PC-9 (cell line): Measurements from ENCODE around the gene FBH1. TPM values are rescaled to one million over a fixed set of nuclear protein-coding genes. Genes with fewer than 3 reads are reported as not detected.
A peak's percentile ranks its signal among the peaks of the same experiment; 100 is the strongest.

Source experiments
- BruUV-seq: library from RNA; stranded (reverse); fragments of 400-500 nt; replicated peaks from 2 replicates; lab custom pipeline; 2021; lab: Mats Ljungman, UMichigan
- CTCF ChIA-PET: fragments of 300-600 bp; sonication (Branson Sonifier 250); formaldehyde crosslinking; loops from one replicate; lab custom pipeline; 2022; ENCODE audit warnings: antibody characterized with exemption; lab: Charles Lee
- POLR2A ChIA-PET: fragments of 300-600 bp; sonication (Branson Sonifier 250); formaldehyde crosslinking; loops from one replicate; lab custom pipeline; 2022; ENCODE audit warnings: antibody characterized with exemption; ENCODE audit not compliant: unreplicated experiment; lab: Charles Lee
- DNase-seq, 2 experiments: peaks; one replicate each; pipeline versions ENCODE4 v3.0.0 to v3.0.0-alpha.2; 2015 to 2022; ENCODE audit warnings: mixed read lengths in 1 of 2
- H2AFZ ChIP-seq: fragments of 200-600 bp; sonication (generic); 2 replicates; pipeline ENCODE4 v1.8.1; 2017; ENCODE audit warnings: antibody characterized with exemption
- H3F3A ChIP-seq: fragments of 200-600 bp; sonication (generic); 2 replicates; pipeline ENCODE4 v1.8.1; 2017; ENCODE audit warnings: antibody characterized with exemption, mild to moderate bottlenecking, low read depth; ENCODE audit not compliant: insufficient read depth
- H3K27ac ChIP-seq: fragments of 200-600 bp; sonication (generic); 2 replicates; pipeline ENCODE4 v1.6.1; 2016; ENCODE audit warnings: mixed run types
- H3K27me3 ChIP-seq: fragments of 200-600 bp; sonication (generic); 2 replicates; pipeline ENCODE4 v1.6.1; 2016; ENCODE audit warnings: low read depth, mixed run types; ENCODE audit not compliant: insufficient read depth
- H3K36me3 ChIP-seq: fragments of 200-600 bp; sonication (generic); 2 replicates; pipeline ENCODE4 v1.6.1; 2016; ENCODE audit warnings: low read depth, mixed run types
- H3K4me1 ChIP-seq: fragments of 200-600 bp; sonication (generic); replicated peaks from 2 replicates; pipeline ENCODE4 v1.6.1; 2016; ENCODE audit warnings: mixed run types; ENCODE audit not compliant: insufficient read depth
- H3K4me2 ChIP-seq: fragments of 200-600 bp; sonication (generic); 2 replicates; pipeline ENCODE4 v1.6.1; 2017; ENCODE audit warnings: mixed run types
- H3K4me3 ChIP-seq: fragments of 200-600 bp; sonication (generic); 2 replicates; pipeline ENCODE4 v1.6.1; 2016; ENCODE audit warnings: mixed run types
- H3K79me2 ChIP-seq: fragments of 200-600 bp; sonication (generic); 2 replicates; pipeline ENCODE4 v1.6.1; 2017; ENCODE audit warnings: low read depth, mixed run types
- H3K9me2 ChIP-seq: fragments of 200-600 bp; sonication (generic); 2 replicates; pipeline ENCODE4 v1.8.1; 2017; ENCODE audit warnings: mild to moderate bottlenecking; ENCODE audit not compliant: insufficient read depth
- H3K9me3 ChIP-seq: fragments of 200-600 bp; sonication (generic); 2 replicates; pipeline ENCODE4 v1.8.1; 2016; ENCODE audit warnings: low read depth; ENCODE audit not compliant: insufficient read depth
- H4K20me1 ChIP-seq: fragments of 200-600 bp; sonication (generic); 2 replicates; pipeline ENCODE4 v1.8.1; 2017; ENCODE audit not compliant: insufficient read depth
- EZH2 ChIP-seq: fragments of 200-600 bp; sonication (generic); IDR thresholded peaks from 2 replicates; pipeline ENCODE4 v1.8.0; 2017; ENCODE audit warnings: antibody characterized with exemption, low read depth
- intact Hi-C: fragments of 100-400 bp; cut with micrococcal nuclease; formaldehyde crosslinking; loops from one replicate; pipeline ENCODE4 v1.10.0; 2022; ENCODE audit not compliant: unreplicated experiment
- total RNA-seq: library from RNA; stranded (reverse); gene quantifications from 2 replicates; pipeline ENCODE4 v1.2.3, GENCODE V29; 2021
- TF ChIP-seq, protein P1 (sequence below): fragments of 200-600 bp; sonication (generic); conservative IDR thresholded peaks from 2 replicates; pipeline ENCODE4 v1.6.1; 2017; ENCODE audit warnings: mixed run types, antibody characterized with exemption, mild to moderate bottlenecking, moderate library complexity

FBH1 gene
- total RNA-seq, 1 experiment from 2014 or later = 68.0 TPM

DNA sequence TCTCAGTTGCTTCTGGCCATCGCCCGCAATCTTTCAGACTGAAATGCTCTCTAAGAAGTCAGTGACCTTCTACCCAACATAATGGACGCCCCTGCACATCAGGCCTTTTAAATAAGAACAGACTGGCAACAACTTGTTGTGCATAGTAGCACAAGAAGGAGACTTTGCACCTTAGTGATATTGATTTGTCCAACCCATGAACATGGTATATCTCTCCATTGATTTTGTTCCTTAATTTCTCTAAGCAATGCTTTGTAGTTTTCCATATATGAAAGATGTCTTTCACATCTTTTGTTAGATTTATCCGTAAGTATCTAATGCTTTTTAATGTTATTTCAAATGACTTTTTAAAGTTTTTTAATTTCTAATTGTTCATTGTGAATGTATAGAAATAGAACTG is 83.0 kb downstream of the FBH1 start:
- no peaks in the 10 kb centered on the region for H3K9me3 ChIP-seq
- H3K9me2 ChIP-seq = no peaks in the 10 kb centered on the region
- no peak overlapping the region for H3K27ac ChIP-seq
- H3K4me2 ChIP-seq = no peak overlapping the region
- TF ChIP-seq EZH2 = no peak
- TF ChIP-seq, protein P1, sequence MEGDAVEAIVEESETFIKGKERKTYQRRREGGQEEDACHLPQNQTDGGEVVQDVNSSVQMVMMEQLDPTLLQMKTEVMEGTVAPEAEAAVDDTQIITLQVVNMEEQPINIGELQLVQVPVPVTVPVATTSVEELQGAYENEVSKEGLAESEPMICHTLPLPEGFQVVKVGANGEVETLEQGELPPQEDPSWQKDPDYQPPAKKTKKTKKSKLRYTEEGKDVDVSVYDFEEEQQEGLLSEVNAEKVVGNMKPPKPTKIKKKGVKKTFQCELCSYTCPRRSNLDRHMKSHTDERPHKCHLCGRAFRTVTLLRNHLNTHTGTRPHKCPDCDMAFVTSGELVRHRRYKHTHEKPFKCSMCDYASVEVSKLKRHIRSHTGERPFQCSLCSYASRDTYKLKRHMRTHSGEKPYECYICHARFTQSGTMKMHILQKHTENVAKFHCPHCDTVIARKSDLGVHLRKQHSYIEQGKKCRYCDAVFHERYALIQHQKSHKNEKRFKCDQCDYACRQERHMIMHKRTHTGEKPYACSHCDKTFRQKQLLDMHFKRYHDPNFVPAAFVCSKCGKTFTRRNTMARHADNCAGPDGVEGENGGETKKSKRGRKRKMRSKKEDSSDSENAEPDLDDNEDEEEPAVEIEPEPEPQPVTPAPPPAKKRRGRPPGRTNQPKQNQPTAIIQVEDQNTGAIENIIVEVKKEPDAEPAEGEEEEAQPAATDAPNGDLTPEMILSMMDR = no peak
- H3K79me2 ChIP-seq = peaks cover 7% of the 10 kb centered on the region; the same call in 1 of the 2 replicates
- H3K36me3 ChIP-seq = no peaks in the 10 kb centered on the region
- H3K27me3 ChIP-seq = no peaks in the 10 kb centered on the region
- no peaks in the 10 kb centered on the region for H3F3A ChIP-seq
- no peaks in the 10 kb centered on the region for H4K20me1 ChIP-seq
- ChIA-PET POLR2A (no interaction called here), CTCF (no interaction called here)
- no peak for DNase-seq
- intact Hi-C loops = no loop called here
- H2AFZ ChIP-seq = no peak overlapping the region
- no TSS peak for BruUV-seq
- peaks cover 13% of the 10 kb centered on the region; the same call in 1 of the 2 replicates for H3K4me1 ChIP-seq
- no peak overlapping the region for H3K4me3 ChIP-seq

DNA sequence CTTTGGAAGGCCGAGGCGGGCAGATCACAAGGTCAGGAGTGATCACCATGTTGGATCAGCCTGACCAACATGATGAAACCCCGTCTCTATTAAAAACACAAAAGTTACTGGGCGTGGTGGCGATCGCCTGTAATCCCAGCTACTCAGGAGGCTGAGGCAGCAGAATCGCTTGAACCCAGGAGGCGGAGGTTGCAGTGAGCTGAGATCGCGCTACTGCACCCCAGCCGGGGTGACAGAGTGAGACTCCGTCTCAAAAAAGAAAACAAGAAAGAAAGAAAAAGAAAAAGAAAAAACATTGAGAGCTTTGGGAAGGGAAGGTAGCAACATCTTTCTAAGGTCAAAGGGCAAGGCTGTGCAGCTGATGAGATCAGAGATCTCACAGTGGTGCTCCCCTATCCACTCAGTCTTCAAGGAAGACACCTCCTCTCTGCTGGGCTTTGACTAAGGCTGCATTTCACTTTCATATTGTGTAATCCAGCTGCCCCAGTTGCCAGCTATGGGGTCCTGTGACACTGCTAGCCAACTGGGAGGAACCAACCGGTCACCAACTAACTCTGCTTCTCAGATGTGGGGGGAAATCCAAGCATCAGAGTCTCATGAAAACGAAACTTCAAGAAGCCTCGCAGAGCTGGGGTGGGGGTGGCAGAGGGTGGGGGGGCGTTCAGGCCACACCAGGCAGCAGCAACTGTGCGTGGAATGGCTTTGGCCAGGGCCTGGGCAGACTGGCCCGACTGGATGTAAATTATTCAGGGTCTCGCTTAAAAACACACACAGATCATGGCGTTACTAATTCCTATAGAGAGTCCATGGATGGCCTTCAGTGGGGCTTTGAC is 85.8 kb downstream of the FBH1 start:
- BruUV-seq = TSS peak; percentile 17
- H3F3A ChIP-seq = no peaks in the 10 kb centered on the region
- intact Hi-C loops = loop anchor here (2.0 kb wide), 1 partner anchor 17 kb away; no protein-coding TSS in a partner anchor
- TF ChIP-seq EZH2 = no peak
- TF ChIP-seq, protein P1 = no peak
- peaks cover 12% of the 10 kb centered on the region; the same call in 1 of the 2 replicates for H3K4me1 ChIP-seq
- H3K79me2 ChIP-seq = peaks cover 7% of the 10 kb centered on the region; the same call in 1 of the 2 replicates
- DNase-seq = no peak
- H3K9me3 ChIP-seq = no peaks in the 10 kb centered on the region
- peak overlapping the region; percentile 91 for H2AFZ ChIP-seq
- no peak overlapping the region for H3K27ac ChIP-seq
- H3K36me3 ChIP-seq = no peaks in the 10 kb centered on the region
- CTCF ChIA-PET = no interaction called here
- H3K27me3 ChIP-seq = no peaks in the 10 kb centered on the region
- POLR2A ChIA-PET = no interaction called here
- H3K9me2 ChIP-seq = no peaks in the 10 kb centered on the region
- peak overlapping the region; percentile 85 for H3K4me2 ChIP-seq
- H4K20me1 ChIP-seq = no peaks in the 10 kb centered on the region
- peak overlapping the region; percentile 70 for H3K4me3 ChIP-seq

GRCh38 chr10:5976512-5977470 is 86.7 kb downstream of the FBH1 start:
- Histone ChIP-seq H3K4me3 (peak overlapping the region; percentile 70), H3K4me2 (peak overlapping the region; percentile 85), H3K27me3 (no peaks in the 10 kb centered on the region), H3K9me2 (no peaks in the 10 kb centered on the region), H3K36me3 (no peaks in the 10 kb centered on the region), H3K79me2 (peaks cover 7% of the 10 kb centered on the region; the same call in 1 of the 2 replicates), H3K4me1 (0 out of 2 replicates have a peak, but pooled peaks cover 2% of the 10 kb centered on the region), H3F3A (no peaks in the 10 kb centered on the region), H3K9me3 (no peaks in the 10 kb centered on the region), H4K20me1 (no peaks in the 10 kb centered on the region), H2AFZ (peak overlapping the region; percentile 91), H3K27ac (peak overlapping the region; percentile 6; the same call in 1 of the 2 replicates)
- intact Hi-C loops = loop anchor here (2.0 kb wide), 1 partner anchor 18 kb away; no protein-coding TSS in a partner anchor
- CTCF ChIA-PET = interaction anchor here (0.6 kb wide), 1 partner anchor 1424 kb away, joined by 3 read pairs; no protein-coding TSS in a partner anchor
- BruUV-seq = no TSS peak
- POLR2A ChIA-PET = interaction anchor here (0.5 to 0.7 kb wide), 3 partner anchors 65 to 338 kb away, joined by 3 to 7 read pairs (median 5); partner anchors contain the start of genes ANKRD16 and FBH1
- DNase-seq = peak in 1 of 2 experiments; percentile 42
- TF ChIP-seq EZH2 = no peak
- TF ChIP-seq, protein P1 = no peak
